Measurements from ENCODE around the gene CHP1. TPM values are rescaled to one million over a fixed set of nuclear protein-coding genes. Genes with fewer than 3 reads are reported as not detected.
"Not testable (repeated sequence)": the region's sequence is repeated elsewhere in the genome, so short reads cannot be mapped to it uniquely, and the experiment has no call there.

The CHP1 gene
- total RNA-seq, 4 donors from 2014 or later, result 125 to 183 (median 154) TPM

DNA sequence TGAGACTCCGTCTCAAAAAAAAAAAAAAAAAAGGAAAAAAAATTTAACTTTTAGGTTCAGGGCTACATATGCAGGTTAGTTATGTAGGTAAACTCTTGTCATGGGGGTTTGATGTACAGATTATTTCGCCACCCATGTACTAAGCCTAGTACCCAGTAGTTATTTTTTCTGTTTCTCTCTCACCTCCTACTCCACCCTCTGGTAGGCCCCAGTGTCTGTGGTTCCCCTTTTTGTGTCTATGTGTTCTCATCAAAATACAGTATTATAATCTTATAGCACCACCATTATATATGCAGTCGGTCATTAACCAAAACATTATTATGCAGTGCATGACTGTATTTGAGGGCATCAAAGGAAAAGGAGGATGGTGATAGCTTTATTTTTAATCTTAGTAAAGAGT is 47.3 kb downstream of the CHP1 start:
- TF ChIP-seq, protein P1, sequence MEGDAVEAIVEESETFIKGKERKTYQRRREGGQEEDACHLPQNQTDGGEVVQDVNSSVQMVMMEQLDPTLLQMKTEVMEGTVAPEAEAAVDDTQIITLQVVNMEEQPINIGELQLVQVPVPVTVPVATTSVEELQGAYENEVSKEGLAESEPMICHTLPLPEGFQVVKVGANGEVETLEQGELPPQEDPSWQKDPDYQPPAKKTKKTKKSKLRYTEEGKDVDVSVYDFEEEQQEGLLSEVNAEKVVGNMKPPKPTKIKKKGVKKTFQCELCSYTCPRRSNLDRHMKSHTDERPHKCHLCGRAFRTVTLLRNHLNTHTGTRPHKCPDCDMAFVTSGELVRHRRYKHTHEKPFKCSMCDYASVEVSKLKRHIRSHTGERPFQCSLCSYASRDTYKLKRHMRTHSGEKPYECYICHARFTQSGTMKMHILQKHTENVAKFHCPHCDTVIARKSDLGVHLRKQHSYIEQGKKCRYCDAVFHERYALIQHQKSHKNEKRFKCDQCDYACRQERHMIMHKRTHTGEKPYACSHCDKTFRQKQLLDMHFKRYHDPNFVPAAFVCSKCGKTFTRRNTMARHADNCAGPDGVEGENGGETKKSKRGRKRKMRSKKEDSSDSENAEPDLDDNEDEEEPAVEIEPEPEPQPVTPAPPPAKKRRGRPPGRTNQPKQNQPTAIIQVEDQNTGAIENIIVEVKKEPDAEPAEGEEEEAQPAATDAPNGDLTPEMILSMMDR (IDR thresholded peaks at IDR 0.05), result no peak
- no peak for TF ChIP-seq POLR2A (IDR thresholded peaks at IDR 0.05)
- 96 to 98% methylated on average over 3 of the region's 3 CpGs for WGBS, 2 donors
- DNase-seq (ENCODE audit: low spot score in 2 of 2), result no peak
- no peak overlapping the region for H3K4me3 ChIP-seq (ENCODE audit: low read depth, poor library complexity, severe bottlenecking)
- intact Hi-C loops (cut with DNase I; ENCODE audit: low total_unique reads), result no loop called here

DNA sequence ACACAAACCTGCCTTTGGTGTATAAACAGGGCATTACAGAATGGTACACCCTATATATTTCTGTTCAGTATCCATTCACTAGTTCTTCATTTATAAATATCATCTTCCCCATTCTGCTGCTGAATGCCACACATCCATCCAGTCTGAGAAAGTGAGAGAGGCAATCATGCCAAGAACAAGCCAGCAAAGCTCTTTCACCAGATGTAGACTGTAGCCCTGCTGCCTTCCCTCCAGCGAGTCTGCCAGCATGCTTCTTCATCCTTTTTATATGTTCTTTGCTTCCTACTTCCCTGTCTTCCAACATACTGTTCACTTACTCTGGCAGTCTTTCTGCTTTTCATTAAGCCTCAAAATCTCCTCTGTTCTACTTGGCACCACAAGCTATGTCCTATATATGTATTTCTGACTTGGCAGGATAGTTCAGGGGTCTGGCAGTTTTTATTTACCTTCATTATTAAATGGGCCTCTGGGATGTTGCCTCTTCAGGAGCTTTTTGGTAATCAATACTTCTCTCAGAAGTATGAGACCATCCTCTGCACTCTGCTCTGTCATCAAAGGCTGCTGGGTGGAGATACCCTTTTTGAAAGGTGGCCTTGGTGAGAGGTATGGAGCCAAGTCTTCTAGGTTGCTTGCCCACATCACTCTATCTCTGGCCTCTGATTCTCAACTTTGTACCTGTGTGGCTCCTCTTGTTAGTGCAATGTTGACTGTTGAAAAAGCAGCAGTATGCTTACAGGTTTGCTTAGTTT is 48.6 kb downstream of the CHP1 start:
- H3K4me3 ChIP-seq (ENCODE audit: low read depth, poor library complexity, severe bottlenecking), result no peak overlapping the region
- intact Hi-C loops (cut with DNase I; ENCODE audit: low total_unique reads), result no loop called here
- peak in 1 of 2 donors; percentile 45 for DNase-seq (ENCODE audit: low spot score in 2 of 2)
- WGBS, 2 donors, result 72 to 77% methylated on average over 1 of the region's 1 CpG
- TF ChIP-seq, protein P1 (IDR thresholded peaks at IDR 0.05), result no peak
- no peak for TF ChIP-seq POLR2A (IDR thresholded peaks at IDR 0.05)

DNA sequence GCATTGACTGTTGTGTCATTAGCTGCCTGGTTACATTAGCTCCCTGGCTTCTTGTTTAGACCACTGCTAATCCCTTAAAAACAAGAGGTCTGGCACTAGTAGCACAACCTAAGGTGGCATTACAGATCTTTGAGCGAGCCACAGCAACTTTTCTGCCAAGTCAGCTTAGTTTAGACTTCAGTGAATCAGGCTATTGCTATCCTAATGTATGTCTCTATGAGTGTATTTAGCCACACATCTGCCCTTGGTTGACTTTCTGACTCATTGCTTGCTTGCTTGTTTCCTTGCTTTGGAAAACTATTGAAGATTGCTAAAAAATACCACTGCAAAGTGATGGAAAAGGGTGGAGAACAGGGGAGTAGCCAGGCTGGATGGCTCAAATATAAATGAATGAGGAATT is 50.2 kb downstream of the CHP1 start:
- 74 to 78% methylated on average over 1 of the region's 1 CpG for WGBS, 2 donors
- intact Hi-C loops (cut with DNase I; ENCODE audit: low total_unique reads), result no loop called here
- no peak overlapping the region for H3K4me3 ChIP-seq (ENCODE audit: low read depth, poor library complexity, severe bottlenecking)
- no peak for DNase-seq (ENCODE audit: low spot score in 2 of 2)
- TF ChIP-seq, protein P1 (IDR thresholded peaks at IDR 0.05), result no peak
- no peak for TF ChIP-seq POLR2A (IDR thresholded peaks at IDR 0.05)

DNA sequence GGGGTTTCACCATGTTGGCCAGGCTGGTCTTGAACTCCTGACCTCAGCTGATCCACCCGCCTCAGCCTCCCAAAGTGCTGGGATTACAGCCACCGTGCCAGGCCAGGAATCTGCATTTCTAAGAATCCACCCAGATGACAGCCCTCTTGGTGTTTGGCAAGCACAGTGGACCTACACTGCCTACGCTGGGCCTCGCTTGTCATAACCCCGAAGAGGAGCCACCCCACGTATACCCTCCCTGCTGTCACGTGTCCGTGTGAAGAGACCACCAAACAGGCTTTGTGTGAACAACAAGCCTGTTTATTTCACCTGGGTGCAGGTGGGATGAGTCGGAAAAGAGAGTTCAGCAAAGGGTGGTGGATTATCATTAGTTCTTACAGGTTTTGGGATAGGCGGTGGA is 51.4 kb downstream of the CHP1 start:
- 95 to 96% methylated on average over 10 of the region's 10 CpGs for WGBS, 2 donors
- H3K4me3 ChIP-seq (ENCODE audit: low read depth, poor library complexity, severe bottlenecking); intact Hi-C loops (cut with DNase I; ENCODE audit: low total_unique reads): not testable (repeated sequence)
- DNase-seq (ENCODE audit: low spot score in 2 of 2), result peak in 1 of 2 donors; percentile 79

DNA sequence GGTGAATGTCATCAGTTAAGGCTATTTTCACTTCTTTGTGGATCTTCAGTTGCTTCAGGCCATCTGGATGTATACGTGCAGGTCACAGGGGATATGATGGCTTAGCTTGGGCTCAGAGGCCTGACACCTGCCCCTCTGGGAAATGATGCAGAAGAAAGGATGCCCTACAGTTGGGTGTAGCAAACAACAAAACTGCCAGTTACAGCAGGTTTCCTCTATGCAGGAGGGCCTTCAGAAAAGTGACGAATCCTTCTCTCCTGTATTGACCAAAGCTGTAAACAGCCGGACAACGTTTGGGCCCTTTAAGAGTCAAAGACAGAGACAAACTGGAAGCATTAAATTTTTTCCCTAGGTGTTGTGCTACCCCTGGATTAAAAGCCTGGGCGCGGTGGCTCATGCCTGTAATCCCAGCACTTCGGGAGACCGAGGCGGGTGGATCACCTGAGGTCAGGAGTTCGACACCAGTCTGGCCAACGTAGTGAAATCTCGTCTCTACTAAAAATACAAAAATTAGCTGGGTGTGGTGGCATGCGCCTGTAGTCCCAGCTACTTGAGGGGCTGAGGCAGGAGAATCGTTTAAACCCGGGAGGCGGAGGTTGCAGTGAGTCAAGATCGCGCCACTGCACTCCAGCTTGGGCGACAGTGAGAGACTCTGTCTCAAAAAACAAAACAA is 52.0 kb downstream of the CHP1 start:
- WGBS, 2 donors, result 39 to 40% methylated on average over 19 of the region's 19 CpGs
- peak in 1 of 2 donors; percentile 76 for DNase-seq (ENCODE audit: low spot score in 2 of 2)
- H3K4me3 ChIP-seq (ENCODE audit: low read depth, poor library complexity, severe bottlenecking), result peak overlapping the region; percentile 79
- intact Hi-C loops (cut with DNase I; ENCODE audit: low total_unique reads), result not testable (repeated sequence)

DNA sequence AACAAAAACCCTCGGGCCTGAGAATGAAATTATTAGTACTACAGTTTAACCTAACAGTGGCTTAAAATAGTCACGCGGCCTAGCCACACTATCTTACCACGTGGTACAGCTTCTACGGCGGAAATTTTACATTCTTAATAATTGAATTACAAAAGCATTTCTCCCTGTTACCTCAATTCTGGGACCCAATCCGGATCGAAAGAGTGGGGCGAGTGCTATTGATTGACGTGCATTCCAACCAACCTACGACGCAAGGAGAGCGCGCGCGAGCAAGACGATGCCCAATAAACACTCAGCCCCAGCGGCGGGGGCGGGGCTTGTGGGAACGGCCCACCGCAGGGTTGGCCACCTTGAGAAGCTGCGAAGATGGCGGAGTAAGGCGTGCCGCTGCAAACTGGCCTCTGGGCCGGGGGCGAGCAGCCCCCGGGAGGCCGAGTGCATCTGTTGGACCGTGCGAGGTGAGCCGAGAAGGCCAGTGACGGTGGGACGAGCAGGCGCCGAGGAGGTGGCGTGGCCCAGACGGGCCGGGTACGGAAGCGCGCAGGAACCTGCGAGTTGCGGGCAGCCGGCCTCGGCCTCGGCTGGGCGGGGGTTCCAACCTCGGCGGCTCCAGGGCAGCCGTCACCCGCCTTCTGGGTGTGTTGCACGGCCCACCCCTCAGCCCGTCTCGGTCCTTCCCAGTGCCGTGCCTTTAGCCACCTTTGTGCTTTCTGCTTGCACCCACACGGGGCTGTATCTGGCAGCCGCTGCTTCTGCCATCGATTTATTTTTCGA is 52.8 kb downstream of the CHP1 start:
- WGBS, 2 donors, result 1% methylated on average over 58 to 60 of the region's 61 CpGs
- intact Hi-C loops (cut with DNase I; ENCODE audit: low total_unique reads), result no loop called here
- TF ChIP-seq POLR2A (IDR thresholded peaks at IDR 0.05), result no peak
- TF ChIP-seq, protein P1 (IDR thresholded peaks at IDR 0.05), result no peak
- DNase-seq (ENCODE audit: low spot score in 2 of 2), result peak; percentile 98 to 99
- peak overlapping the region; percentile 79 for H3K4me3 ChIP-seq (ENCODE audit: low read depth, poor library complexity, severe bottlenecking)
